Cardiac muscle cell (in vitro differentiated cells and primary cell): Measurements from ENCODE around the gene PDE4B. TPM values are rescaled to one million over a fixed set of nuclear protein-coding genes. Genes with fewer than 3 reads are reported as not detected.

Experiments
- DNase-seq, 2 donors: peaks; one replicate each; pipeline versions ENCODE4 v3.0.0 to v3.0.0-alpha.2; 2010 to 2017; ENCODE audit warnings: low read depth in 1 of 2, low spot score in 1 of 2
- H3K27ac ChIP-seq: fragments of 200-600 bp; sonication (generic); 2 replicates; pipeline ENCODE4 v1.5.1; 2016
- H3K27me3 ChIP-seq: fragments of 200-600 bp; sonication (generic); 2 replicates; pipeline ENCODE4 v1.6.0; 2016; ENCODE audit warnings: control low read depth
- H3K36me3 ChIP-seq: fragments of 200-600 bp; sonication (generic); 2 replicates; pipeline ENCODE4 v1.5.1; 2016; ENCODE audit warnings: control low read depth
- H3K4me1 ChIP-seq: fragments of 200-600 bp; sonication (generic); 2 replicates; pipeline ENCODE4 v1.8.1; 2017; ENCODE audit warnings: low read depth, mild to moderate bottlenecking, mixed run types
- H3K4me3 ChIP-seq: fragments of 200-600 bp; sonication (generic); 2 replicates; pipeline ENCODE4 v1.5.1; 2016; ENCODE audit warnings: mild to moderate bottlenecking
- H3K9me3 ChIP-seq: fragments of 200-600 bp; sonication (generic); 2 replicates; pipeline ENCODE4 v1.5.1; 2017; ENCODE audit warnings: low read depth, mild to moderate bottlenecking, control low read depth
- CTCF ChIP-seq: IDR thresholded peaks from 2 replicates; pipeline ENCODE4 v1.5.1; 2012; ENCODE audit warnings: low read depth, mild to moderate bottlenecking, low read length
- polyA plus RNA-seq: library from polyadenylated mRNA; unstranded; fragments of >200 nt; fragmentation: Nextera tagmentation; extraction: Ambion mirVana; gene quantifications from 2 replicates; pipeline ENCODE4 v1.2.1, GENCODE V29; 2016
- total RNA-seq: library from RNA; depleted of rRNA; stranded (reverse); fragments of >200 nt; gene quantifications from 2 replicates; pipeline ENCODE4 v1.2.3, GENCODE V29; 2016

PDE4B gene
- 3.0 and 3.9 TPM in 2 replicates for total RNA-seq
- polyA plus RNA-seq: 0.65 and 4.8 TPM in 2 replicates

DNA sequence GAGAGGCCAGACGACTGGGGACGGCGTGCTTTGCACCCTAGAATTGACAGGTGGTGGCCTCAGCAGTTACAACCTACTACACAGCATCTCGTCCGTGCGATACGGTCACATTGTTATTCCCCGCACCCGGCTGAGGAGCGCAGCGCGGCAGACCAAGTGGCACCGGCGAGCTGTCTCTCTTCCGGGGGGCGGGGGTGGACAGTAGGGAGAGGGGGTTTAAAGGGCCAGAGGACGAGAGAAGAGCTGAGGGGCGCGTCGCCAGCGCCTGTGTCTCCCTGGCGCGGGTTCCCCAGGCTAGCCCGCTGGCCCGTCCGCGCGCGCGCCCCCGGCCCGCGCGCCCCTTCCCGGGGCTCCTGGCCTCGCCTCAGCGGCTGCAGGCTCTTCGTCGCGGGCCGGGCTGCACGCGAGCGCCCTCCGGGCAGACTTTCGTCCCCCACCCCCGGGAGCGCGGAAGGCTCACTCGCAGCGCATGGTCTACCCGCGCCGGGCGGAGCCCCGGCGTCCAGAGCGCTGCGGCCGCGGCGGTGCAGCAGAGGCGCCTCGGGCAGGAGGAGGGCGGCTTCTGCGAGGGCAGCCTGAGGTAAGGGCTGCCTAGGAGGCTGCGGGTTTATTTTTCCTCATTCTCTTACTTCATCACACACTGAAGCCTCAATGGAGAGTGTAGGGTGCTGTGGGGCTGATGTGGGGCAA is at the start of gene PDE4B:
Gene PDE4B (plus strand): TSS at position 227 of the 690 bp plus-strand sequence.
- Histone ChIP-seq H3K27me3 (peaks cover 66% of the 10 kb centered on the region), H3K4me3 (peak within 1 kb of the TSS; percentile 48), H3K27ac (no peak within 1 kb of the TSS)

GRCh38 chr1:65744731-65745130 is 48.0 kb upstream of the PDE4B start:
- Histone ChIP-seq H3K27me3 (no peaks in the 10 kb centered on the region), H3K4me3 (no peak overlapping the region), H3K9me3 (no peaks in the 10 kb centered on the region), H3K36me3 (no peaks in the 10 kb centered on the region), H3K27ac (no peak overlapping the region), H3K4me1 (no peaks in the 10 kb centered on the region)
- no peak for DNase-seq
- TF ChIP-seq CTCF: no peak

More for the DNA sequence above, at the start of gene PDE4B:
- Histone ChIP-seq H3K9me3 (no peaks in the 10 kb centered on the region), H3K4me1 (no peaks in the 10 kb centered on the region), H3K36me3 (no peaks in the 10 kb centered on the region)
- TF ChIP-seq CTCF: no peak
- peak; percentile 33 to 63 for DNase-seq

DNA sequence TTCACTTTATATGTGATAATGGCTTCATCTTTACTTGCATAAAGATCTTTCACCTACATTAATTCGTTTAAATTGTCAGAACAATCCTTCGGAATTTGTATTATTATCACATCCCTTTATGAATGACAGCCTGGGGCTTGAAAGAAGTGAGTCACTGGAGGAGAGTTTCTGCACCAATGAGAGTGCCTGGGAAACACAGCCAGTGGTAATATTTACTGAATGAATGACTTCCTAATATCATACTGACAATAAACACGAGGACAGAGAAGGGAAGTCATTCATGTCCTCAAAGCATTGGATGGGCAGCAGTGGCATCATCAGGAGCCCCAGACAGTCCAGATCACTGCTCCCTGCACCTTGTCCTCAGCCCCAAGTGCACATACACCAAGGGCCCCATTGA is 40.7 kb upstream of the PDE4B start:
- no peaks in the 10 kb centered on the region for H3K36me3 ChIP-seq
- no peaks in the 10 kb centered on the region for H3K4me1 ChIP-seq
- no peak for DNase-seq
- H3K9me3 ChIP-seq: no peaks in the 10 kb centered on the region
- H3K4me3 ChIP-seq: no peak overlapping the region
- no peak for TF ChIP-seq CTCF
- H3K27ac ChIP-seq: no peak overlapping the region
- H3K27me3 ChIP-seq: no peaks in the 10 kb centered on the region

DNA sequence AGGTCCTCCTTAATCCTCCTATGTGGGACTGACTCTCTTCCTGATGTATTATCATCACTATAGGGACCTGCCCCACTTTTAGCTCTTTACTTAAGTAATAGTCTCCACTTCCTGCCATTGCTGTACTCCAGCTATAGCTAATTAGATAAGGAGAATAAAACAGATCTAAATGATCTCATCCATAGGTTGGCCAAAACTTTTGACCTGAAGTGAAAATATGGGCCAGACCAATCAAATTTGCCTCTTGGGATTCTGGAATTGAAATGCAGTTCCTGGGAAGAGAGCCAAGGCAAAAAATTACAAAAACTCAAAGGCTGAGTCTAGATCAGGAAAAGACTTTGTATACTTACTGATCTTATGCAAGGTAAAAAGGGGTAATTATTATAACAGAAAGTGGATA is 36.1 kb upstream of the PDE4B start:
- no peak for TF ChIP-seq CTCF
- H3K27ac ChIP-seq: no peak overlapping the region
- H3K9me3 ChIP-seq: no peaks in the 10 kb centered on the region
- no peaks in the 10 kb centered on the region for H3K27me3 ChIP-seq
- H3K4me3 ChIP-seq: no peak overlapping the region
- H3K4me1 ChIP-seq: no peaks in the 10 kb centered on the region
- DNase-seq: peak in 1 of 2 donors; percentile 13
- no peaks in the 10 kb centered on the region for H3K36me3 ChIP-seq

- Histone ChIP-seq H3K4me3 (no peak overlapping the region), H3K27me3 (no peaks in the 10 kb centered on the region), H3K36me3 (no peaks in the 10 kb centered on the region), H3K9me3 (no peaks in the 10 kb centered on the region), H3K4me1 (no peaks in the 10 kb centered on the region), H3K27ac (no peak overlapping the region)
- TF ChIP-seq CTCF: no peak
- DNase-seq: no peak
These were observed 35.2 kb upstream of the PDE4B start for GRCh38 chr1:65757531-65757930.
